PC-9 (cell line): ENCODE data around the gene FARS2.

Experiments
- EZH2 ChIP-seq: fragments of 200-600 bp; sonication (generic); IDR thresholded peaks from 2 replicates; pipeline ENCODE4 v1.8.0; 2017; ENCODE audit warnings: antibody characterized with exemption, low read depth
- TF ChIP-seq, protein P1 (sequence below): fragments of 200-600 bp; sonication (generic); conservative IDR thresholded peaks from 2 replicates; pipeline ENCODE4 v1.6.1; 2017; ENCODE audit warnings: mixed run types, antibody characterized with exemption, mild to moderate bottlenecking, moderate library complexity

DNA sequence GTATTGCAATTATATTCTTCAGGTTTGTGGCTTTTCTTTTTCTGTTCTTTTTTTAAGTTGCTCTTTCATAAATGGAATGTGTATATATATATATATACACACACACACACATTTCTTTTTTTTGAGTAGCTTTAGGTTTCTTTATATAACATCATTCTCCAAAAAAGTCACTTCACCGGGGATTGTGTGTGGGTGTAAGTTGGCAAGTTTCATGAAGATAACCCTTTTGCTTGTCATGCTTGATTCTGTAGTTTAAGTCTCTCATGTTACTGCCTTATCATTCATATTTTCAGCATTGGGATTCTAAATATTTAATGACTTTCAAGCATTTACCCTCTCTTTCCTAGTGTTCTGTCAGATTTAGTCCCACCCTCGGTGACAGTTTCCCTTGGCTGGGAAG is 181.0 kb downstream of the FARS2 start:
- TF ChIP-seq, protein P1, sequence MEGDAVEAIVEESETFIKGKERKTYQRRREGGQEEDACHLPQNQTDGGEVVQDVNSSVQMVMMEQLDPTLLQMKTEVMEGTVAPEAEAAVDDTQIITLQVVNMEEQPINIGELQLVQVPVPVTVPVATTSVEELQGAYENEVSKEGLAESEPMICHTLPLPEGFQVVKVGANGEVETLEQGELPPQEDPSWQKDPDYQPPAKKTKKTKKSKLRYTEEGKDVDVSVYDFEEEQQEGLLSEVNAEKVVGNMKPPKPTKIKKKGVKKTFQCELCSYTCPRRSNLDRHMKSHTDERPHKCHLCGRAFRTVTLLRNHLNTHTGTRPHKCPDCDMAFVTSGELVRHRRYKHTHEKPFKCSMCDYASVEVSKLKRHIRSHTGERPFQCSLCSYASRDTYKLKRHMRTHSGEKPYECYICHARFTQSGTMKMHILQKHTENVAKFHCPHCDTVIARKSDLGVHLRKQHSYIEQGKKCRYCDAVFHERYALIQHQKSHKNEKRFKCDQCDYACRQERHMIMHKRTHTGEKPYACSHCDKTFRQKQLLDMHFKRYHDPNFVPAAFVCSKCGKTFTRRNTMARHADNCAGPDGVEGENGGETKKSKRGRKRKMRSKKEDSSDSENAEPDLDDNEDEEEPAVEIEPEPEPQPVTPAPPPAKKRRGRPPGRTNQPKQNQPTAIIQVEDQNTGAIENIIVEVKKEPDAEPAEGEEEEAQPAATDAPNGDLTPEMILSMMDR: no peak
- TF ChIP-seq EZH2: no peak
